HCEC 1CT (cell line): ENCODE data around the gene ZNF787.
A peak's percentile ranks its signal among the peaks of the same experiment; 100 is the strongest.

Source experiments
- DNase-seq: peaks from one replicate; pipeline ENCODE4 v3.0.0-alpha.2; 2017

The ZNF787 gene

GRCh38 chr19:56085571-56086275, 35.4 kb downstream of the ZNF787 start:
- no peak for DNase-seq

- no peak for DNase-seq
Observed at GRCh38 chr19:56084835-56085536, 36.1 kb downstream of the ZNF787 start.

GRCh38 chr19:56083668-56084067, 37.4 kb downstream of the ZNF787 start:
- DNase-seq, result no peak

GRCh38 chr19:56080669-56081401, 40.3 kb downstream of the ZNF787 start:
- peak; percentile 61 for DNase-seq

- no peak for DNase-seq
Observed at GRCh38 chr19:56079609-56080008, 41.5 kb downstream of the ZNF787 start.

GRCh38 chr19:56076498-56076897, 44.6 kb downstream of the ZNF787 start:
- peak; percentile 11 for DNase-seq

GRCh38 chr19:56071151-56071550, 49.9 kb downstream of the ZNF787 start:
- no peak for DNase-seq

GRCh38 chr19:56069642-56070041, 51.5 kb downstream of the ZNF787 start:
- no peak for DNase-seq

- DNase-seq, result no peak
Observed at GRCh38 chr19:56066152-56067023, 54.7 kb downstream of the ZNF787 start.

GRCh38 chr19:56053596-56053995, 67.5 kb downstream of the ZNF787 start:
- DNase-seq, result no peak
